ENCODE results near the gene MID2.
"Not testable (repeated sequence)": the region's sequence is repeated elsewhere in the genome, so short reads cannot be mapped to it uniquely, and the experiment has no call there.

DNA sequence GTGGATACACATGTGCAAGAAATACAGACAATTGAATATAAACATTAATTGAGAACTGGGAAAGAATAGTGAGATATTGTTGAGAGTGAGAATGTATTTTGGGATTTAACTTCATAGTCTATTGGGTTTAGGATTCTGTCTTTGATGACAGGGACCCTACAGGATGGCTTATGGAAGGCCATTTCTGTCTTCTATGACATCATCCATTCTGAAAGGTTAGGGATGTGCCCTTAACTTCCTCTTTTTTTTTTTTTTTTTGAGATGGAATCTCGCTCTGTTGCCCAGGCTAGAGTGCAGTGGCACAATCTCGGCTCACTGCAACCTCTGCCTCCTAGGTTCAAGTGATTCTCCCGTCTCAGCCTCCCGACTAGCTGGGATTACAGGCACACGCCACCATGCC is 31.4 kb downstream of the MID2 start:
- TF ChIP-seq, protein P1, sequence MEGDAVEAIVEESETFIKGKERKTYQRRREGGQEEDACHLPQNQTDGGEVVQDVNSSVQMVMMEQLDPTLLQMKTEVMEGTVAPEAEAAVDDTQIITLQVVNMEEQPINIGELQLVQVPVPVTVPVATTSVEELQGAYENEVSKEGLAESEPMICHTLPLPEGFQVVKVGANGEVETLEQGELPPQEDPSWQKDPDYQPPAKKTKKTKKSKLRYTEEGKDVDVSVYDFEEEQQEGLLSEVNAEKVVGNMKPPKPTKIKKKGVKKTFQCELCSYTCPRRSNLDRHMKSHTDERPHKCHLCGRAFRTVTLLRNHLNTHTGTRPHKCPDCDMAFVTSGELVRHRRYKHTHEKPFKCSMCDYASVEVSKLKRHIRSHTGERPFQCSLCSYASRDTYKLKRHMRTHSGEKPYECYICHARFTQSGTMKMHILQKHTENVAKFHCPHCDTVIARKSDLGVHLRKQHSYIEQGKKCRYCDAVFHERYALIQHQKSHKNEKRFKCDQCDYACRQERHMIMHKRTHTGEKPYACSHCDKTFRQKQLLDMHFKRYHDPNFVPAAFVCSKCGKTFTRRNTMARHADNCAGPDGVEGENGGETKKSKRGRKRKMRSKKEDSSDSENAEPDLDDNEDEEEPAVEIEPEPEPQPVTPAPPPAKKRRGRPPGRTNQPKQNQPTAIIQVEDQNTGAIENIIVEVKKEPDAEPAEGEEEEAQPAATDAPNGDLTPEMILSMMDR (IDR thresholded peaks at IDR 0.05; ENCODE audit: low read depth, low read length) = not testable (repeated sequence)
- TF ChIP-seq POLR2A (IDR thresholded peaks at IDR 0.05; ENCODE audit: extremely low read depth, insufficient read length); MYC (IDR thresholded peaks at IDR 0.05; ENCODE audit: low read depth, low read length): not testable (repeated sequence)
- TF ChIP-seq, protein P2, sequence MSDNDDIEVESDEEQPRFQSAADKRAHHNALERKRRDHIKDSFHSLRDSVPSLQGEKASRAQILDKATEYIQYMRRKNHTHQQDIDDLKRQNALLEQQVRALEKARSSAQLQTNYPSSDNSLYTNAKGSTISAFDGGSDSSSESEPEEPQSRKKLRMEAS (IDR thresholded peaks at IDR 0.05; ENCODE audit: low read depth, low read length) = not testable (repeated sequence)

Measured in NB4 (cell line).